Forelimb muscle (tissue), 1 donor: ENCODE data around the gene URM1. TPM values are rescaled to one million over a fixed set of nuclear protein-coding genes. Genes with fewer than 3 reads are reported as not detected.

Experiments used
- DNase-seq: peaks from one replicate; pipeline ENCODE4 v3.0.0-alpha.2; 2013; ENCODE audit warnings: low read depth
- polyA plus RNA-seq: library from polyadenylated mRNA; unstranded; fragments of 120-200 nt; gene quantifications from one replicate; pipeline ENCODE4 v1.2.1, GENCODE V29; 2013; ENCODE audit not compliant: insufficient read length

Gene URM1
- polyA plus RNA-seq, 1 donor, result 60.7 TPM

- DNase-seq, result no peak
These were observed 22.0 kb upstream of the URM1 start for GRCh38 chr9:128349125-128349524.

GRCh38 chr9:128349772-128350171 is 21.4 kb upstream of the URM1 start:
- no peak for DNase-seq

- DNase-seq, result no peak
These were observed 15.7 kb upstream of the URM1 start for GRCh38 chr9:128355451-128355850.

- DNase-seq, result no peak
These were observed 13.1 kb upstream of the URM1 start for GRCh38 chr9:128358090-128358489.

GRCh38 chr9:128358861-128359260 is 12.3 kb upstream of the URM1 start:
- DNase-seq, result no peak

GRCh38 chr9:128360826-128361225 is 10.3 kb upstream of the URM1 start:
- DNase-seq, result no peak

GRCh38 chr9:128361296-128361985 is 9.7 kb upstream of the URM1 start:
- DNase-seq, result no peak

- peak; percentile 75 for DNase-seq
These were observed 9.1 kb upstream of the URM1 start for GRCh38 chr9:128361986-128362646.

GRCh38 chr9:128362774-128363173 is 8.4 kb upstream of the URM1 start:
- no peak for DNase-seq

- no peak for DNase-seq
These were observed 5.6 kb upstream of the URM1 start for GRCh38 chr9:128365525-128365924.

GRCh38 chr9:128369024-128369706 is 2.0 kb upstream of the URM1 start:
- no peak for DNase-seq

GRCh38 chr9:128370367-128370751 is 815 bp upstream of the URM1 start:
- DNase-seq, result no peak

- DNase-seq, result no peak
These were observed 500 bp downstream of the URM1 start for GRCh38 chr9:128371630-128372117.

- DNase-seq, result no peak
These were observed 1.0 kb downstream of the URM1 start for GRCh38 chr9:128372188-128372641.

- DNase-seq, result no peak
These were observed 1.6 kb downstream of the URM1 start for GRCh38 chr9:128372784-128373183.

GRCh38 chr9:128374221-128374675 is 3.1 kb downstream of the URM1 start:
- no peak for DNase-seq

GRCh38 chr9:128375865-128376264 is 4.7 kb downstream of the URM1 start:
- DNase-seq, result no peak

GRCh38 chr9:128382261-128382660 is 11.1 kb downstream of the URM1 start:
- no peak for DNase-seq

GRCh38 chr9:128383007-128383753 is 12.0 kb downstream of the URM1 start:
- DNase-seq, result no peak

GRCh38 chr9:128383791-128384190 is 12.6 kb downstream of the URM1 start:
- DNase-seq, result no peak

- DNase-seq, result no peak
These were observed 13.8 kb downstream of the URM1 start for GRCh38 chr9:128384801-128385495.
